Activated T-cell treated with anti-CD3 and anti-CD28 coated beads, Interleukin-2, amount 50 U/mL, for 4 hours (primary cell): ENCODE data around the gene ID2. TPM values are rescaled to one million over a fixed set of nuclear protein-coding genes. Genes with fewer than 3 reads are reported as not detected.

Experiments
- ATAC-seq, 2 donors: fragments of 200-7000 bp; cut with Tn5 transposase; one replicate each; pipeline ENCODE4 v1.10.0; 2021
- DNase-seq: peaks from one replicate; pipeline ENCODE4 v3.0.0-alpha.2; 2020
- H3K27me3 Mint-ChIP-seq: one replicate; pipeline ENCODE4 v1.8.0; 2021; ENCODE audit warnings: low read depth, mixed read lengths
- H3K36me3 Mint-ChIP-seq: one replicate; pipeline ENCODE4 v1.8.0; 2022; ENCODE audit warnings: mixed read lengths; ENCODE audit not compliant: insufficient read depth
- H3K4me1 Mint-ChIP-seq: one replicate; pipeline ENCODE4 v1.8.0; 2021; ENCODE audit warnings: low read depth, mixed read lengths
- H3K4me3 Mint-ChIP-seq: one replicate; pipeline ENCODE4 v1.8.0; 2021; ENCODE audit warnings: mild to moderate bottlenecking, moderate library complexity, mixed read lengths
- H3K9me3 Mint-ChIP-seq: one replicate; pipeline ENCODE4 v1.8.0; 2021; ENCODE audit warnings: mixed read lengths
- total RNA-seq, 3 donors: library from RNA; stranded (reverse); gene quantifications; one replicate each; pipeline ENCODE4 v1.2.1, GENCODE V29; 2021

The ID2 gene
- total RNA-seq, 3 donors from 2014 or later, result 192 to 271 (median 225) TPM

- H3K27me3 Mint-ChIP-seq, result peaks cover 12% of the 10 kb centered on the region
- ATAC-seq (no peak), DNase-seq (no peak)
- H3K9me3 Mint-ChIP-seq, result no peaks in the 10 kb centered on the region
- H3K4me1 Mint-ChIP-seq, result peaks cover 8% of the 10 kb centered on the region
- no peaks in the 10 kb centered on the region for H3K36me3 Mint-ChIP-seq
- no peak overlapping the region for H3K4me3 Mint-ChIP-seq
These were observed 25.0 kb upstream of the ID2 start for GRCh38 chr2:8656811-8657210.

GRCh38 chr2:8657423-8658062 lies 24.3 kb upstream of the ID2 start:
- ATAC-seq (peak; percentile 59 to 63), DNase-seq (no peak)
- Mint-ChIP-seq H3K36me3 (no peaks in the 10 kb centered on the region), H3K27me3 (peaks cover 13% of the 10 kb centered on the region), H3K4me3 (no peak overlapping the region), H3K4me1 (peaks cover 8% of the 10 kb centered on the region), H3K9me3 (no peaks in the 10 kb centered on the region)

- ATAC-seq (no peak), DNase-seq (no peak)
- no peaks in the 10 kb centered on the region for H3K36me3 Mint-ChIP-seq
- H3K4me3 Mint-ChIP-seq, result no peak overlapping the region
- H3K9me3 Mint-ChIP-seq, result no peaks in the 10 kb centered on the region
- peaks cover 8% of the 10 kb centered on the region for H3K4me1 Mint-ChIP-seq
- peaks cover 15% of the 10 kb centered on the region for H3K27me3 Mint-ChIP-seq
These were observed 23.6 kb upstream of the ID2 start for GRCh38 chr2:8658064-8658862.

- H3K36me3 Mint-ChIP-seq, result no peaks in the 10 kb centered on the region
- ATAC-seq (no peak), DNase-seq (no peak)
- H3K4me3 Mint-ChIP-seq, result no peak overlapping the region
- H3K4me1 Mint-ChIP-seq, result peaks cover 12% of the 10 kb centered on the region
- no peaks in the 10 kb centered on the region for H3K9me3 Mint-ChIP-seq
- H3K27me3 Mint-ChIP-seq, result peaks cover 15% of the 10 kb centered on the region
These were observed 22.6 kb upstream of the ID2 start for GRCh38 chr2:8659092-8659734.

DNA sequence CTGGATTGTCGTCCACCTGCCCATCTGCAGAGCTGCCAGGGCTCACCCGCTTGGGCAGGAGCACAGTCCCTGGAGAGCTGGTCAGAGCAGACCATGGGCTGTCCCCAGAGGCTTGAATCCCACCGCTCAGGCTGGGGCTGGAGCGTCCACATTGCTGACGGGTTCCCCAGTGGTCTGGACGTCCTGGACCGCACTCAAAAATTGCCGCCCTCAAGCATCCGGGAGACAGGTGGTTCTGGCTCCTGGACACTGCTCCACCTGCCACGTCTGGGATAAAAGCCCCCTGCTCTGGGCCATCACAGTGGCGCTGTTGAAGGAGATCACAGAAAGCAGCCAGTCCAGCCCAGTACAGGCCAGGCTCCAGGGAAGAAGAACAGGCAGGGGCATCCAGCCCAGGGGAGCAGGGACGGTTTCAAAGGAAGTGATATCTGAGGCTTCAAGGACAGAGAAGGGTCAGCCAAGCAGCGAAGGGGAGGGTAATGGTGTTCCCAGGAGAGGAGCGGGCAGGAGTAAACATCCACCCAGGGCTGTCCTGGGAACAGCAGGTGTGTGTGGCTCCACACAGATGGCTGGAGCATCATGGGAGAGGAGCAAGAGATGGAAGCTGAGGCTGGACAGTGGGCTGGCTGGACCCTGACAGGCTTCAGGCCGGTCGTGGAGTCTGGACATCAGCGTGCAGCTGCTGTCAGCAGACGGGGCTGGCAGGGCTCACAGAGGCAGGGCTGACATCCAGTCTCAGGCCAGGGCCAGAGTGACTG lies 21.9 kb upstream of the ID2 start:
- Mint-ChIP-seq H3K36me3 (no peaks in the 10 kb centered on the region), H3K4me3 (no peak overlapping the region), H3K27me3 (peaks cover 14% of the 10 kb centered on the region), H3K9me3 (no peaks in the 10 kb centered on the region), H3K4me1 (peaks cover 18% of the 10 kb centered on the region)
- ATAC-seq (no peak), DNase-seq (no peak)

GRCh38 chr2:8661235-8661634 lies 20.6 kb upstream of the ID2 start:
- ATAC-seq, result no peak
- Mint-ChIP-seq H3K27me3 (peaks cover 13% of the 10 kb centered on the region), H3K4me3 (no peak overlapping the region), H3K4me1 (peaks cover 18% of the 10 kb centered on the region), H3K9me3 (no peaks in the 10 kb centered on the region), H3K36me3 (no peaks in the 10 kb centered on the region)
- no peak for DNase-seq

GRCh38 chr2:8661736-8662135 lies 20.1 kb upstream of the ID2 start:
- H3K4me1 Mint-ChIP-seq, result peaks cover 18% of the 10 kb centered on the region
- H3K4me3 Mint-ChIP-seq, result no peak overlapping the region
- H3K27me3 Mint-ChIP-seq, result peaks cover 13% of the 10 kb centered on the region
- no peaks in the 10 kb centered on the region for H3K9me3 Mint-ChIP-seq
- DNase-seq, result no peak
- no peaks in the 10 kb centered on the region for H3K36me3 Mint-ChIP-seq
- no peak for ATAC-seq

DNA sequence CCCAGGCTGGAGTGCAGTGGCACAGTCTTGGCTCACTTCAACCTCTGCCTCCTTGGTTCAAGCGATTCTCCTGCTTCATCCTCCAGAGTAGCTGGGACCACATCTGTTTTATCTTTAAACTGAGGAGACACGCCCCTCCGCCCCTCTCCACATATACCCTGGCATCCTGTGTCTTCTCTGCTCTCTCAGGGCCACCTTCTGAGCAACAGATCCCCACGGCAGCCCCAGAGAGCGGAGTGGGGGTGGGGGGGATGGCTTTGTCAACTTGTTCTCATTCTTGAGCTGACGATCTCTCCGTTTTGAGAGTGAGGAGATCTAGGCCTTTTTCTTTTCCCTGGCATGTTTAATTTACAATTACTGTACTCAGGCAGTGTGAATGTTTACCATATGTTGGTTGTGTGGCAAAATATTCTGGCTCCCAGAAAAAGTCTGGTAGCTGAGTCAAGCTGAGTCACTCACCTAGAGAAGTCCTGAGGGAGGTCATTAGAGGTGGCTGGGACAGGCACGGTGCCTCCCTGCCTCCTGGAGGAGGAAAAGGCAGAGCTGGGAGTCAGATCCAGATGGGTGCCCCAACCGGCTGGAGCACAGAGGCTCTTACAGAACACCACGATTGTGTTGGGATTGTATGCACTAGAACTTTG lies 19.5 kb upstream of the ID2 start:
- H3K27me3 Mint-ChIP-seq, result peaks cover 11% of the 10 kb centered on the region

GRCh38 chr2:8663997-8664396 lies 17.9 kb upstream of the ID2 start:
- Mint-ChIP-seq H3K9me3 (no peaks in the 10 kb centered on the region), H3K4me3 (no peak overlapping the region), H3K4me1 (peaks cover 10% of the 10 kb centered on the region), H3K36me3 (no peaks in the 10 kb centered on the region), H3K27me3 (peaks cover 3% of the 10 kb centered on the region)
- DNase-seq, result no peak
- peak; percentile 53 to 77 for ATAC-seq

More for the DNA sequence above, 19.5 kb upstream of the ID2 start:
- Mint-ChIP-seq H3K9me3 (no peaks in the 10 kb centered on the region), H3K4me1 (peaks cover 15% of the 10 kb centered on the region), H3K4me3 (no peak overlapping the region), H3K36me3 (no peaks in the 10 kb centered on the region)
- ATAC-seq (no peak), DNase-seq (no peak)

GRCh38 chr2:8666581-8666980 lies 15.3 kb upstream of the ID2 start:
- DNase-seq, result no peak
- Mint-ChIP-seq H3K27me3 (peaks cover 3% of the 10 kb centered on the region), H3K36me3 (no peaks in the 10 kb centered on the region), H3K9me3 (no peaks in the 10 kb centered on the region), H3K4me1 (peaks cover 10% of the 10 kb centered on the region), H3K4me3 (no peak overlapping the region)
- ATAC-seq, result no peak

- Mint-ChIP-seq H3K4me1 (peaks cover 10% of the 10 kb centered on the region), H3K36me3 (no peaks in the 10 kb centered on the region), H3K9me3 (no peaks in the 10 kb centered on the region), H3K27me3 (no peaks in the 10 kb centered on the region), H3K4me3 (no peak overlapping the region)
- DNase-seq (no peak), ATAC-seq (no peak)
These were observed 13.9 kb upstream of the ID2 start for GRCh38 chr2:8667896-8668512.

- Mint-ChIP-seq H3K4me1 (peaks cover 5% of the 10 kb centered on the region), H3K27me3 (peaks cover 2% of the 10 kb centered on the region), H3K9me3 (peaks cover 10% of the 10 kb centered on the region), H3K36me3 (peaks cover 3% of the 10 kb centered on the region), H3K4me3 (no peak overlapping the region)
- DNase-seq, result no peak
- no peak for ATAC-seq
These were observed 12.6 kb upstream of the ID2 start for GRCh38 chr2:8669157-8669817.

GRCh38 chr2:8670580-8670979 lies 11.3 kb upstream of the ID2 start:
- H3K36me3 Mint-ChIP-seq, result peaks cover 3% of the 10 kb centered on the region
- H3K27me3 Mint-ChIP-seq, result peaks cover 6% of the 10 kb centered on the region
- peaks cover 13% of the 10 kb centered on the region for H3K9me3 Mint-ChIP-seq
- ATAC-seq (no peak), DNase-seq (no peak)
- no peaks in the 10 kb centered on the region for H3K4me1 Mint-ChIP-seq
- no peak overlapping the region for H3K4me3 Mint-ChIP-seq
